HepG2 (cell line): ENCODE results near the gene SLC23A3. TPM values are rescaled to one million over a fixed set of nuclear protein-coding genes. Genes with fewer than 3 reads are reported as not detected.

Source experiments
- ATAC-seq: fragments of 200-7000 bp; cut with Tn5 transposase; 3 replicates; pipeline ENCODE4 v1.9.1; 2020; ENCODE audit warnings: mild to moderate bottlenecking, moderate library complexity
- BruUV-seq: library from RNA; stranded (reverse); fragments of 400-500 nt; replicated peaks from 2 replicates; lab custom pipeline; 2021; lab: Mats Ljungman, UMichigan
- CTCF ChIA-PET: fragments of 300-600 bp; formaldehyde crosslinking; extraction: SDS; loops from one replicate; lab custom pipeline; 2021; ENCODE audit warnings: low total read pairs, inconsistent platforms, low intra/inter-chr PET ratio; lab: Yijun Ruan, JAX
- POLR2A ChIA-PET: fragments of 350-600 bp; sonication (Branson Sonifier 250); formaldehyde crosslinking; loops from one replicate; lab custom pipeline; 2020; ENCODE audit warnings: antibody characterized with exemption, inconsistent platforms; lab: Yijun Ruan, JAX
- DNase-seq: peaks from one replicate; pipeline ENCODE4 v3.0.0-alpha.2; 2015; ENCODE audit warnings: low spot score
- FAIRE-seq: peaks from 3 replicates; lab custom pipeline; 2011; peaks lifted over from hg19 to GRCh38; lab: Jason Lieb, UNC
- H2AFZ ChIP-seq: one replicate; pipeline ENCODE4 v1.6.1; 2011; ENCODE audit warnings: low read length, inconsistent platforms
- H3K27ac ChIP-seq: fragments of 300-600 bp; 3 replicates; pipeline ENCODE4 v1.8.0; 2011; ENCODE audit warnings: mixed run types, mild to moderate bottlenecking, mixed read lengths, low read length, inconsistent platforms; ENCODE audit not compliant: insufficient read depth; ENCODE audit errors: extremely low read length
- H3K27me3 ChIP-seq, 2 experiments: fragments of 200-600 bp in 1 of 2; 2 replicates in 1 of 2; 3 replicates in 1 of 2; pipeline versions ENCODE4 v1.6.0 to v1.8.0; 2011; ENCODE audit warnings: low read length in 2 of 2, mild to moderate bottlenecking in 2 of 2, moderate library complexity in 2 of 2, inconsistent platforms in 1 of 2; ENCODE audit not compliant: insufficient read depth in 2 of 2, control insufficient read depth in 1 of 2
- H3K36me3 ChIP-seq, 2 experiments: fragments of 200-600 bp in 1 of 2; replicated peaks in 1 of 2; 2 replicates in 1 of 2; 3 replicates in 1 of 2; pipeline versions ENCODE4 v1.5.1 to v1.8.0; 2011; ENCODE audit warnings: low read length in 2 of 2, inconsistent platforms in 1 of 2; ENCODE audit not compliant: insufficient read depth in 2 of 2, control insufficient read depth in 1 of 2
- H3K4me1 ChIP-seq: 2 replicates; pipeline ENCODE4 v1.5.1; 2012; ENCODE audit warnings: low read length, inconsistent platforms; ENCODE audit not compliant: insufficient read depth
- H3K4me2 ChIP-seq: 2 replicates; pipeline ENCODE4 v1.6.0; 2011; ENCODE audit warnings: low read depth, low read length, inconsistent platforms
- H3K4me3 ChIP-seq, 3 experiments: fragments of 200-600 bp in 1 of 3; sonication (generic), shearing (Covaris generic) in 1 of 3; replicated peaks in 1 of 3; 2 replicates each; pipeline ENCODE4 v1.5.1; 2011 to 2016; ENCODE audit warnings: low read length in 3 of 3, inconsistent platforms in 2 of 3, low read depth in 2 of 3, mild to moderate bottlenecking in 2 of 3, control low read depth in 1 of 3, mixed read lengths in 1 of 3; ENCODE audit not compliant: insufficient read depth in 1 of 3
- H3K79me2 ChIP-seq: one replicate; pipeline ENCODE4 v1.6.1; 2011; ENCODE audit warnings: low read length, inconsistent platforms; ENCODE audit not compliant: insufficient read depth
- H3K9ac ChIP-seq: 2 replicates; pipeline ENCODE4 v1.6.0; 2011; ENCODE audit warnings: mild to moderate bottlenecking, low read depth, low read length, inconsistent platforms; ENCODE audit not compliant: insufficient read depth
- H3K9me3 ChIP-seq: 2 replicates; pipeline ENCODE4 v1.5.1; 2012; ENCODE audit warnings: mild to moderate bottlenecking, low read length
- H4K20me1 ChIP-seq: 2 replicates; pipeline ENCODE4 v1.6.0; 2011; ENCODE audit warnings: inconsistent platforms, mild to moderate bottlenecking, low read length, moderate library complexity; ENCODE audit not compliant: insufficient read depth
- CEBPB ChIP-seq: IDR thresholded peaks from 2 replicates; pipeline ENCODE4 v1.6.1; 2011; ENCODE audit warnings: low read depth, low read length, improper control_type of control experiment, borderline replicate concordance
- HDAC2 ChIP-seq: sonication (generic); formaldehyde crosslinking; IDR thresholded peaks from 2 replicates; pipeline ENCODE4 v1.4.0; 2020; ENCODE audit warnings: missing genetic modification reagents
- NFE2 ChIP-seq: sonication (generic); formaldehyde crosslinking; IDR thresholded peaks from 2 replicates; pipeline ENCODE4 v1.4.0; 2020; ENCODE audit warnings: missing genetic modification reagents
- SALL1 ChIP-seq: sonication (generic); formaldehyde crosslinking; IDR thresholded peaks from 2 replicates; pipeline ENCODE4 v1.8.0; 2022; ENCODE audit warnings: mild to moderate bottlenecking, missing genetic modification reagents
- SCMH1 ChIP-seq: sonication (generic); formaldehyde crosslinking; IDR thresholded peaks from 2 replicates; pipeline ENCODE4 v1.9.0; 2021; ENCODE audit warnings: missing genetic modification reagents, mild to moderate bottlenecking, borderline replicate concordance
- SMAD1 ChIP-seq: sonication (generic); formaldehyde crosslinking; IDR thresholded peaks from 2 replicates; pipeline ENCODE4 v1.4.0; 2020; ENCODE audit warnings: missing genetic modification reagents, low read depth, mild to moderate bottlenecking, borderline replicate concordance
- TMF1 ChIP-seq: sonication (generic); formaldehyde crosslinking; IDR thresholded peaks from 2 replicates; pipeline ENCODE4 v1.8.1; 2022; ENCODE audit warnings: low read depth, missing genetic modification reagents
- ZNF326 ChIP-seq: sonication (generic); formaldehyde crosslinking; IDR thresholded peaks from 2 replicates; pipeline ENCODE4 v1.4.0; 2020; ENCODE audit warnings: missing genetic modification reagents, borderline replicate concordance
- ZNF512 ChIP-seq: sonication (generic); formaldehyde crosslinking; IDR thresholded peaks from 2 replicates; pipeline ENCODE4 v1.4.0; 2020; ENCODE audit warnings: mild to moderate bottlenecking, missing genetic modification reagents
- ZNF674 ChIP-seq: sonication (generic); formaldehyde crosslinking; IDR thresholded peaks from 2 replicates; pipeline ENCODE4 v1.5.0; 2020; ENCODE audit warnings: low read depth, mild to moderate bottlenecking, missing genetic modification reagents
- ZSCAN21 ChIP-seq: sonication (generic); formaldehyde crosslinking; IDR thresholded peaks from 2 replicates; pipeline ENCODE4 v1.8.0; 2022; ENCODE audit warnings: mild to moderate bottlenecking, missing genetic modification reagents, moderate library complexity, borderline replicate concordance
- WGBS: methylation state at CpG from one replicate; pipeline ENCODE4 v1.1.6; 2017; ENCODE audit warnings: low lambda C conversion rate; 5-methylcytosine and 5-hydroxymethylcytosine counted together
- in situ Hi-C: cut with HindIII; loops from 2 replicates; pipeline ENCODE4 v1.10.0; 2017; ENCODE audit warnings: low pct_unique_long_range_greater_than_20kb; ENCODE audit not compliant: extremely low pct_ligation_motif_present
- intact Hi-C: fragments of 100-400 bp; cut with micrococcal nuclease; formaldehyde crosslinking; loops from one replicate; pipeline ENCODE4 v1.10.0; 2022; ENCODE audit not compliant: unreplicated experiment
- polyA plus RNA-seq, 8 experiments: library from polyadenylated mRNA; depleted of rRNA in 3 of 8; stranded (reverse) in 7 of 8; unstranded in 1 of 8; fragments of >200 nt; fragmentation: Illumina TruSeq in 4 of 8; extraction: Trizol in 4 of 8; gene quantifications; 2 replicates each; pipeline versions ENCODE4 v1.2.1 to v1.2.3, GENCODE V29; 2011 to 2016; ENCODE audit warnings: low read depth in 4 of 8, missing spikeins in 1 of 8, mixed read lengths in 1 of 8; ENCODE audit not compliant: insufficient read depth in 1 of 8
- total RNA-seq, 5 experiments: library from RNA; depleted of rRNA; stranded (reverse); fragments of >200 nt; fragmentation: Illumina TruSeq; extraction: Trizol; gene quantifications; 2 replicates each; pipeline ENCODE4 v1.2.3, GENCODE V29; 2016; ENCODE audit warnings: low read depth in 1 of 5
- TF ChIP-seq, protein P1 (sequence below): sonication (generic); formaldehyde crosslinking; IDR thresholded peaks from one replicate; pipeline ENCODE4 v1.5.1; 2020; ENCODE audit warnings: mild to moderate bottlenecking, missing genetic modification reagents; ENCODE audit errors: not compliant biosample characterization

SLC23A3 gene
- total and polyA plus RNA-seq, 2 of the 13 experiments (the other 11 are each of a cell fraction or from before 2014, with no cell fraction given), result 0.38 to 0.78 TPM

GRCh38 chr2:219165058-219165911 is 4.5 kb downstream of the SLC23A3 start (continued):
- no peak for TF ChIP-seq CEBPB
- TF ChIP-seq SALL1 (CRISPR knock-in tag), result no peak

DNA sequence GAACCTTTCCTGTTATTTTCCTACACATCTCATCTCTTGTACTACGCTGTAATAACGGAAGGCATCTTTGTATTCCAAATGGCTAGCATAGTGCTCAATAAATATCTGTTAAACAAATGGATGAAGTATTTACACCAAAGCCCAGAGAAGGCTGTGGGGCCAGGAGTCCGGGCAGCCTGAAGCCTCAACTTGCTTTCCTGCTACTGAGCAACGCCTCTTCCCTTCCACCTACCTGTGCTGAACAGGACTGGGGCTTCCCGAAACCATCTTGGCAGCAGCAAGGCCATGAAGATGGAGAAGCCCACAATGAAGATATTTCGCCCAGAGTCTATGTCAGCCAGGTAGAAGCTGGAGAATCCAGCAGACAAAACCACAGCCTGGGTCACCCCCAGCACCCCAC is 6.7 kb downstream of the SLC23A3 start:
- no peak for DNase-seq
- ChIA-PET CTCF (no interaction called here), POLR2A (interaction anchor here (3.7 kb wide), 1 partner anchor 13 kb away, joined by 13 read pairs; the partner anchor contains the start of gene CNPPD1)
- peaks cover 0 to 2% of the 10 kb centered on the region in 2 experiments; a peak in 1 of 5 replicates for H3K27me3 ChIP-seq
- no peak for ATAC-seq
- no peak overlapping the region for H3K27ac ChIP-seq
- H3K9ac ChIP-seq, result no peak overlapping the region
- in situ Hi-C loops, result no loop called here
- H3K79me2 ChIP-seq, result no peaks in the 10 kb centered on the region
- no peak overlapping the region for H2AFZ ChIP-seq
- H3K4me2 ChIP-seq, result no peak overlapping the region
- peaks cover 0 to under 1% of the 10 kb centered on the region in 2 experiments; a peak in 3 of 5 replicates for H3K36me3 ChIP-seq
- BruUV-seq, result no TSS peak
- 75% methylated on average over 6 of the region's 6 CpGs for WGBS
- no peaks in the 10 kb centered on the region for H4K20me1 ChIP-seq
- H3K9me3 ChIP-seq, result no peaks in the 10 kb centered on the region
- no peak overlapping the region for H3K4me3 ChIP-seq
- H3K4me1 ChIP-seq, result peaks cover 18% of the 10 kb centered on the region
- FAIRE-seq, result no peak
- intact Hi-C loops, result no loop called here
- TF ChIP-seq SMAD1 (no peak), ZNF674 (CRISPR knock-in tag) (no peak), SCMH1 (CRISPR knock-in tag) (no peak), ZSCAN21 (no peak), HDAC2 (CRISPR knock-in tag) (no peak), ZNF326 (CRISPR knock-in tag) (no peak), ZNF512 (no peak), NFE2 (CRISPR knock-in tag) (no peak), TMF1 (CRISPR knock-in tag) (no peak)
- TF ChIP-seq, protein P1, sequence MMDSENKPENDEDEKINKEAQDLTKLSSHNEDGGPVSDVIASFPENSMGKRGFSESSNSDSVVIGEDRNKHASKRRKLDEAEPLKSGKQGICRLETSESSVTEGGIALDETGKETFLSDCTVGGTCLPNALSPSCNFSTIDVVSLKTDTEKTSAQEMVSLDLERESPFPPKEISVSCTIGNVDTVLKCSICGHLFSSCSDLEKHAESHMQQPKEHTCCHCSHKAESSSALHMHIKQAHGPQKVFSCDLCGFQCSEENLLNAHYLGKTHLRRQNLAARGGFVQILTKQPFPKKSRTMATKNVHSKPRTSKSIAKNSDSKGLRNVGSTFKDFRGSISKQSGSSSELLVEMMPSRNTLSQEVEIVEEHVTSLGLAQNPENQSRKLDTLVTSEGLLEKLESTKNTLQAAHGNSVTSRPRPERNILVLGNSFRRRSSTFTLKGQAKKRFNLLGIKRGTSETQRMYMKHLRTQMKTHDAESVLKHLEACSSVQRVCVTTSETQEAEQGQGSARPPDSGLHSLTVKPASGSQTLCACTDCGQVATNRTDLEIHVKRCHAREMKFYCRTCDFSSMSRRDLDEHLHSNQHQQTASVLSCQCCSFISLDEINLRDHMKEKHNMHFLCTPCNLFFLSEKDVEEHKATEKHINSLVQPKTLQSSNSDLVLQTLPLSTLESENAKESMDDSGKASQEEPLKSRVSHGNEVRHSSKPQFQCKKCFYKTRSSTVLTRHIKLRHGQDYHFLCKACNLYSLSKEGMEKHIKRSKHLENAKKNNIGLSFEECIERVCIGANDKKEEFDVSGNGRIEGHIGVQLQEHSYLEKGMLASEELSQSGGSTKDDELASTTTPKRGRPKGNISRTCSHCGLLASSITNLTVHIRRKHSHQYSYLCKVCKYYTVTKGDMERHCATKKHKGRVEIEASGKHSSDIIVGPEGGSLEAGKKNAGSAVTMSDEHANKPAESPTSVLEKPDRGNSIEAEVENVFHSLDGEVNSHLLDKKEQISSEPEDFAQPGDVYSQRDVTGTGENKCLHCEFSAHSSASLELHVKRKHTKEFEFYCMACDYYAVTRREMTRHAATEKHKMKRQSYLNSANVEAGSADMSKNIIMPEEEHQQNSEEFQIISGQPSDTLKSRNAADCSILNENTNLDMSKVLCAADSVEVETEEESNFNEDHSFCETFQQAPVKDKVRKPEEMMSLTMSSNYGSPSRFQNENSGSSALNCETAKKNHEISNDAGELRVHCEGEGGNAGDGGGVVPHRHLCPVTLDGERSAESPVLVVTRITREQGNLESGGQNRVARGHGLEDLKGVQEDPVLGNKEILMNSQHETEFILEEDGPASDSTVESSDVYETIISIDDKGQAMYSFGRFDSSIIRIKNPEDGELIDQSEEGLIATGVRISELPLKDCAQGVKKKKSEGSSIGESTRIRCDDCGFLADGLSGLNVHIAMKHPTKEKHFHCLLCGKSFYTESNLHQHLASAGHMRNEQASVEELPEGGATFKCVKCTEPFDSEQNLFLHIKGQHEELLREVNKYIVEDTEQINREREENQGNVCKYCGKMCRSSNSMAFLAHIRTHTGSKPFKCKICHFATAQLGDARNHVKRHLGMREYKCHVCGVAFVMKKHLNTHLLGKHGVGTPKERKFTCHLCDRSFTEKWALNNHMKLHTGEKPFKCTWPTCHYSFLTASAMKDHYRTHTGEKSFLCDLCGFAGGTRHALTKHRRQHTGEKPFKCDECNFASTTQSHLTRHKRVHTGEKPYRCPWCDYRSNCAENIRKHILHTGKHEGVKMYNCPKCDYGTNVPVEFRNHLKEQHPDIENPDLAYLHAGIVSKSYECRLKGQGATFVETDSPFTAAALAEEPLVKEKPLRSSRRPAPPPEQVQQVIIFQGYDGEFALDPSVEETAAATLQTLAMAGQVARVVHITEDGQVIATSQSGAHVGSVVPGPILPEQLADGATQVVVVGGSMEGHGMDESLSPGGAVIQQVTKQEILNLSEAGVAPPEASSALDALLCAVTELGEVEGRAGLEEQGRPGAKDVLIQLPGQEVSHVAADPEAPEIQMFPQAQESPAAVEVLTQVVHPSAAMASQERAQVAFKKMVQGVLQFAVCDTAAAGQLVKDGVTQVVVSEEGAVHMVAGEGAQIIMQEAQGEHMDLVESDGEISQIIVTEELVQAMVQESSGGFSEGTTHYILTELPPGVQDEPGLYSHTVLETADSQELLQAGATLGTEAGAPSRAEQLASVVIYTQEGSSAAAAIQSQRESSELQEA, result no peak
